GM21576 (cell line): Measurements from ENCODE around the gene CROT.

Source experiments
- ATAC-seq: cut with Tn5 transposase; IDR thresholded peaks from one replicate; pipeline ENCODE4 v1.9.1; 2021; ENCODE audit warnings: mild to moderate bottlenecking, moderate library complexity; ENCODE audit not compliant: unreplicated experiment

The CROT gene

GRCh38 chr7:87413951-87414793 is 68.7 kb downstream of the CROT start:
- ATAC-seq: no peak

DNA sequence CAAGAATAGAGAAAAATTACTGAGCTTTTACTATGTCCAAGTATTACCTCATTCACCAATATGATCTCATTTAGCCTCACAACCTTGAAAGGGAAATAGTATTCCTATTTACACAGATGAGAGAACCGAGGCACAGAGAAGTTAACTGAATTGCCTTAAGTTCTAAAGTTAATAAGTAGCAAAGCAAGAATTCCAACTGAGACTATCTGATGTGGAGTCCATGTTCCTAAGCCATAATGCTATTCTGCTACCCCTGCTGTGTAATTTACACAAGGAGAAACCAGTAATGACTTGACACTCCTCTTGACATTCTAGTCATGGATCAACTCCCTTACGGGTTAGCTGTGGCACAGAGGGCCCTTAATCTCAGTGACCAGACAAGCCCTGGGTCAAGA is 69.3 kb downstream of the CROT start:
- ATAC-seq: no peak

GRCh38 chr7:87416682-87417587 is 71.5 kb downstream of the CROT start:
- ATAC-seq: peak; percentile 75

DNA sequence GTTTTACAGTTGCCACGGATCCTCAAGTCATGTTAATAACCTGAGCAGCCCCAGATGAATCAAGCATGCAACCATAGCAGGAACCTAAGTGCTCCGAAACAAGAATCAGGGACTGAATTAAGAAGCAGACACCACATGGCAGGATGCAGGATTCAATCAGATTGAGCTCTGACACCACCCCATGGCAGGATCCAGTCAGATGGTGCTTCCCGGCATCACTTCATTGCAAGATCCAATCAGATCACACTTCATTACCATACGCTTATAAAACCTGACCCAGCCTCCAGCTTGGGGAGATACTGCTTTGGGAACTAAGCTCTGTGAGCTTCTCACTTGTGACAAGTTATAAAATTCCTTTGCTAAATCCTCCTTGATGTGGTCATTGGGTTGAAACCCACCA is 74.7 kb downstream of the CROT start:
- ATAC-seq: no peak

- ATAC-seq: no peak
Observed at GRCh38 chr7:87424075-87424474, 78.6 kb downstream of the CROT start.

- peak; percentile 58 for ATAC-seq
Observed at GRCh38 chr7:87426160-87426559, 80.7 kb downstream of the CROT start.

DNA sequence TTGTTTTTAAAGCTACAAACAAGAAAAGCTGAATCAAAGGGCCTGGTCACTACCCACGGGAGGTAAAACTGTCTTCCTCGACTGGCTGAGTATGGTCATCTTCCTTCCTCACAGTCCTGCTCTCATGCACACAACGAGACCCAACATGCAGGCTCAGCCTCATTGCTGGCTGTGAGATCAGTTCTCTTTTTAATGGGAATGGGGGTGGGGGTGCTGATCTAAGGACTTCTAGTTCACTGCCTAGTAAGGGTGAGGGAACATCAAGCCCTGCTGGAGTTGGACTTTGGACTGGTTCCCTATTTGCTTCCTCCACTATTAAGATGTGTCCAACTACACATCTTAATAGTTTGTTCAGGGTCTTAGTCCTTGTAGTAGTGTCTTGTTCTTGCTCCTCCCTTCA is 81.8 kb downstream of the CROT start:
- ATAC-seq: no peak

GRCh38 chr7:87432536-87432935 is 87.1 kb downstream of the CROT start:
- ATAC-seq: no peak

DNA sequence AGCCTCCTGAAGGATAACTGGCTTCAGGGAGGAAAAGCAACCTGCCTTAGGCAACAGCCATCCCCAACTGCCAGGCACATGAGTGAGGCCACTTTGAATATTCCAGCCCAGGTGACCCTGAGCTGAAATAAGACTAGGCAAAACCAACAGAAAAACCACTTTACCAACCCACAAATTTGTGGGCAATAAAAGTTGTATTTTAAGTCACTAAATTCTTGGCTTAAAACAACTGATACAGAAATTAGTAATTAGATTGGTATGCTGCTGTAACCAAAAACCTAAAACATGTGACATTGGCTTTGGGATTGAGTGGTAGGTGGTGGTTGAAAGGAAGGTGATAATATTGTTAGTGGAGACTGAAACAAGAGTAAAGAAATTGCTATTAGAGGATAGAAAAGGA is 90.1 kb downstream of the CROT start:
- ATAC-seq: no peak

GRCh38 chr7:87445897-87446296 is 100.4 kb downstream of the CROT start:
- ATAC-seq: peak; percentile 83

DNA sequence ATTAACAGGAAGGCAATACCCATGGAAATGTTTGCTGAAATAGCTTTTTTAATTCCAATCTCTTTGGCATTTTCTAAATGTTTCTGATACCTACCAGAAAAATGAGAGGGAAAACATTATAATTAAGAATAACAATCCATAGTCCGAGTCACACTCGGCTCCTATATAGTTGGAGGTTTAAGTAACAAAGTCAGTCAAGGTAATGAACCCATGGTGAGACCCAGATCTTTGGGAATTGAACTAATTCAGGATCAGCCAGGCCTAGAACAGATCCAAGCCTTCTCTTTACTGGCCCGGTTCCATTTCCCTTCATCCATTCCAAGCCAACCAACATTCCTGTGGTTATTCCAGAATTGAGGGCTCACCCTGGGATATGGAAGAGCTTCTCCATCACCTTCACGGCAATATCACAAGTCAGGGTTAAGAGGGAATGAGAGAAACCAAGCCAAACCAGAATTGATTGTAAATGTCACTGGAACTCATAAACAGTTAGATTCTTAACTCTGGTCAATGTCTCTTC is 101.7 kb downstream of the CROT start:
- ATAC-seq: no peak

GRCh38 chr7:87448388-87448787 is 102.9 kb downstream of the CROT start:
- ATAC-seq: no peak
